ENCODE measurements around the gene NCK1. TPM values are rescaled to one million over a fixed set of nuclear protein-coding genes. Genes with fewer than 3 reads are reported as not detected.
"Not testable (repeated sequence)": the region's sequence is repeated elsewhere in the genome, so short reads cannot be mapped to it uniquely, and the experiment has no call there.

NCK1 gene
- total RNA-seq, 1 experiment from 2014 or later, result 24.5 TPM

- in situ Hi-C loops (cut with HindIII; ENCODE audit: low sequenced_read_pairs), result no loop called here
Observed at GRCh38 chr3:136962927-136963326, 100.9 kb downstream of the NCK1 start.

DNA sequence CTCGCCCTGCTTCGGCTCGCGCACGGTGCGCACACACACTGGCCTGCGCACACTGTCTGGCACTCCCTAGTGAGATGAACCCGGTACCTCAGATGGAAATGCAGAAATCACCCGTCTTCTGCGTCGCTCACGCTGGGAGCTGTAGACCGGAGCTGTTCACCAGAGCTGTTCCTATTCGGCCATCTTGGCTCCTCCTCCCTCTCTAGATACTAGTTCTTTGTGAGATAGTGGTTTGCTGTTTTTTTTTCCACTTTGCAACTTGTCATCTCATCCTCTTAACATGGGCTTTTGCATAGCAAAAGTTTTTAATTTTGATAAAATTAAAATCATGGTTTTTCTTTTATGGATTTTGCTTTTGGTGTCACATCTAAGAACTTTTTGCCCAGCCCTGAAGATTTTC, 107.5 kb downstream of the NCK1 start:
- in situ Hi-C loops (cut with HindIII; ENCODE audit: low sequenced_read_pairs); DNase-seq (ENCODE audit: low spot score): not testable (repeated sequence)

More at GRCh38 chr3:136962927-136963326, 100.9 kb downstream of the NCK1 start:
- DNase-seq (ENCODE audit: low spot score), result no peak

GRCh38 chr3:136973352-136973751, 111.3 kb downstream of the NCK1 start:
- in situ Hi-C loops (cut with HindIII; ENCODE audit: low sequenced_read_pairs), result no loop called here
- DNase-seq (ENCODE audit: low spot score), result no peak

DNA sequence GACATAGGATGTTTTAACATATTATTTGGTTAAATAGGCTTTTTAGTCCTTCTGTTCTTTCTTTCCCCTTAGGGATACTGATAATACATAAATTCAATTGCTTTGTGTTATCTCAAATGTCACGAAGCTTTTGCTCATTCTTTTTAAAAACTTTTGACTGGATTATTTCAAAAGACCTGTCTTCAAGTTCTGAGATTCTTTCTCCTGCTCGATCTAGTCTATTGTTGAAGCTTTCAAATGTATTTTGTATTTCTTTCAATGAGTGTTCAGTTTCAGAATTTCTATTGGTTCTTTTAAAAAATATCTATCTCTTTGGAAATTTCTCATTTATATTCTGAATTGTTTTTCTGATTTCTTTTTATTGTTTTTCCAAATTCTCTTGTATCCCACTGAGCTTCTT, 112.7 kb downstream of the NCK1 start:
- no peak for DNase-seq (ENCODE audit: low spot score)
- in situ Hi-C loops (cut with HindIII; ENCODE audit: low sequenced_read_pairs), result no loop called here

DNA sequence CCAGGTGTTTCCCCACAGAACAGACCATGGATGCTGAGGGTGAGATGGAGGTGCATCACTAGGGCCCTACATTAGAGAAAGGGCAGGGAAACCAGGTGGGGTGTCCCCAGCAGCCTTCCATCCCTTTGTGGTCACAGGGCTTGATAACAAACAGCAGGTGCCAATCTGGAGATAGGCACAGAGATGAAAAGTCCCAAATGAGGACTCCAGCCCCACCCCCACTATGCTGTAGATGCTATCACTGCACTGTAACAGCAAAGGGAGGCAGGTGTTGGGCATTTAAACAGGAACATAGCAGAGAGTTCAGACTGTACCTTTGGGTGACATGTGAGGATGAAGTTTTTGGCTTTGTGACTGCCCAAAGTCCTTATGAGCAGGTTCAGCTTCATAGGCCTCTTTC, 117.2 kb downstream of the NCK1 start:
- no peak for DNase-seq (ENCODE audit: low spot score)
- in situ Hi-C loops (cut with HindIII; ENCODE audit: low sequenced_read_pairs), result no loop called here

GRCh38 chr3:136979684-136980083, 117.7 kb downstream of the NCK1 start:
- in situ Hi-C loops (cut with HindIII; ENCODE audit: low sequenced_read_pairs), result no loop called here
- DNase-seq (ENCODE audit: low spot score), result no peak

- no peak for DNase-seq (ENCODE audit: low spot score)
- in situ Hi-C loops (cut with HindIII; ENCODE audit: low sequenced_read_pairs), result no loop called here
Observed at GRCh38 chr3:136982033-136982432, 120.0 kb downstream of the NCK1 start.

- in situ Hi-C loops (cut with HindIII; ENCODE audit: low sequenced_read_pairs), result no loop called here
- no peak for DNase-seq (ENCODE audit: low spot score)
Observed at GRCh38 chr3:136982520-136983138, 120.6 kb downstream of the NCK1 start.

GRCh38 chr3:136984837-136985236, 122.8 kb downstream of the NCK1 start:
- in situ Hi-C loops (cut with HindIII; ENCODE audit: low sequenced_read_pairs), result no loop called here
- DNase-seq (ENCODE audit: low spot score), result no peak

DNA sequence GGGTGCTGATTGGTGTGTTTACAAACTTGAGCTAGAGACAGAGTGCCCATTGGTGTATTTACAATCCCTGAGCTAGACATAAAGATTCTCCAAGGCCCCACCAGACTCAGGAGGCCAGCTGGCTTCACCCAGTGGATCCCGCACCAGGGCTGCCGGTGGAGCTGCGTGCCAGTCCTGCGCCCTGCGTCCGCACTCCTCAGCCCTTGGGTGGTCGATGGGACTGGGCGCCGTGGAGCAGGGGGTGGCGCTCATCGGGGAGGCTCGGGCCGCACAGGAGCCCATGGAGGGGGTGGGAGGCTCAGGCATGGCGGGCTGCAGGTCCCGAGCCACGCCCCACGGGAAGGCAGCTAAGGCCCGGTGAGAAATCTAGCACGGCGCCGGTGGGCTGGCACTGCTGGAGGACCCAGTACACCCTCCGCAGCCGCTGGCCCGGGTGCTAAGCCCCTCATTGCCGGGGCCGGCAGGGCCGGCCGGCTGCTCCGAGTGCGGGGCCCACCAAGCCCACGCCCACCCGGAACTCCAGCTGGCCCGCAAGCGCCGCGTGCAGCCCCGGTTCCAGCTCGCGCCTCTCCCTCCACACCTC, 125.5 kb downstream of the NCK1 start:
- in situ Hi-C loops (cut with HindIII; ENCODE audit: low sequenced_read_pairs), result not testable (repeated sequence)

DNA sequence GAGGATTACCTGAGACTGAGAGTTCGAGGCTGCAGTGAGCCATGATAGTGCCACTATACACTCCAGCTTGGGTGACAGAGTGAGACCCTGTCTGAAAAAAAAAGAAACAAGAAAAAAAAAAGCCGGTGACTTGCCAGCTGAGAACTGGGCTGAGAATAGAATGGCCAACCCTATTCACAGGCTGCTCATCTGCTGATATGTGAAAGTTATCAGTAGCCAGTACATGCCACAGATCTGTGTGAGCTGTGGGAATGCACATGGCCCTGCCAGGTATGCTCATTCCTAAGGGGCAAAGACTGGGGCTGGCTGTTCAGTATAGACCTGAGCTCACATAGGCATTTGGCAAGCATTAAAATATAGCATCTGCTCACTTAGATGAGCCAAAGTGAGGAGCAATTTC, 126.6 kb downstream of the NCK1 start:
- DNase-seq (ENCODE audit: low spot score), result no peak
- in situ Hi-C loops (cut with HindIII; ENCODE audit: low sequenced_read_pairs), result no loop called here

More for the DNA sequence above, 125.5 kb downstream of the NCK1 start:
- not testable (repeated sequence) for DNase-seq (ENCODE audit: low spot score)

- in situ Hi-C loops (cut with HindIII; ENCODE audit: low sequenced_read_pairs), result no loop called here
- DNase-seq (ENCODE audit: low spot score), result no peak
Observed at GRCh38 chr3:136989781-136990524, 127.9 kb downstream of the NCK1 start.

DNA sequence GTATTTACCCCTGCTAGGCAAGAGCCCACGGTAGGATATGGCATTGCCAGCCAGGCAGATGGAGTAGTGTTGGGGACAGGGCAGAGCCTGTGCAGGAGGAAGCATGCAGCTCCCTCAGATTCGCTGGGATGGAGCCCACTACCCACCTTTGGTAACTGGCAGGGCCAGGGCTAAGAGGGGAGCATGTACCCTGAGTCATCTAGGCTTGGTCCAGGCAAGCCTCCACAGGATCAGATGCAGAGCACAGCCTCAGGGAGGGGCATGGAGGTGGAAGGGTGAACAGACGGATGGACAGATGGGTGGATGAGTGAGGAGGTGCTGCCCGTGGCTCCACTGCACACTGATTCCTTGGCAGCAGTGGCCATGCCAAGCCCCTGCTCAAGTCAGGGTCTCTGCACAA, 128.8 kb downstream of the NCK1 start:
- in situ Hi-C loops (cut with HindIII; ENCODE audit: low sequenced_read_pairs), result no loop called here
- no peak for DNase-seq (ENCODE audit: low spot score)

DNA sequence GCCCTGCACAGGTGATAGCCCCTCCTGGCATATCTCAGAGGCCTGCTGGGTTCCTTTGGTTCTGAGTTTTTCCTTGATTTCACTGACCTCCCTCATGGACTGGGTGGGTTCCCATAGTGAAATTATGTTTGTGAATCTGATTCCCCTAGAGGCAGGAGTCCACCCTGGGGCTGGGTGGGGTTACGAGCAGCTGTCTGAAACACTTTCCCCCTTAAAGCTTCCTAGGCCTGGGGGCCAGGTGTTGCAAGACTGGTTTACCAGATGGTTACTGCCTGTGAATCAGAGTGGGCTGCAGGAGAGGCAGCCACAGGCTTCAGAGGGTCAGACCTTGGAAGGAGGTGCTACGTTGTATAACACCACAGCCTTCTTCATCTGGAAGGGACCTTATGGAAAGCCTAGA, 130.1 kb downstream of the NCK1 start:
- in situ Hi-C loops (cut with HindIII; ENCODE audit: low sequenced_read_pairs), result no loop called here

GRCh38 chr3:136994772-136995516, 132.9 kb downstream of the NCK1 start:
- DNase-seq (ENCODE audit: low spot score), result peak; percentile 21
- in situ Hi-C loops (cut with HindIII; ENCODE audit: low sequenced_read_pairs), result no loop called here

More for the DNA sequence above, 130.1 kb downstream of the NCK1 start:
- DNase-seq (ENCODE audit: low spot score), result no peak

GRCh38 chr3:136995652-136996051, 133.6 kb downstream of the NCK1 start:
- in situ Hi-C loops (cut with HindIII; ENCODE audit: low sequenced_read_pairs), result no loop called here
- no peak for DNase-seq (ENCODE audit: low spot score)

All from G401 (cell line).